ENCODE measurements around the gene WHRN.

DNA sequence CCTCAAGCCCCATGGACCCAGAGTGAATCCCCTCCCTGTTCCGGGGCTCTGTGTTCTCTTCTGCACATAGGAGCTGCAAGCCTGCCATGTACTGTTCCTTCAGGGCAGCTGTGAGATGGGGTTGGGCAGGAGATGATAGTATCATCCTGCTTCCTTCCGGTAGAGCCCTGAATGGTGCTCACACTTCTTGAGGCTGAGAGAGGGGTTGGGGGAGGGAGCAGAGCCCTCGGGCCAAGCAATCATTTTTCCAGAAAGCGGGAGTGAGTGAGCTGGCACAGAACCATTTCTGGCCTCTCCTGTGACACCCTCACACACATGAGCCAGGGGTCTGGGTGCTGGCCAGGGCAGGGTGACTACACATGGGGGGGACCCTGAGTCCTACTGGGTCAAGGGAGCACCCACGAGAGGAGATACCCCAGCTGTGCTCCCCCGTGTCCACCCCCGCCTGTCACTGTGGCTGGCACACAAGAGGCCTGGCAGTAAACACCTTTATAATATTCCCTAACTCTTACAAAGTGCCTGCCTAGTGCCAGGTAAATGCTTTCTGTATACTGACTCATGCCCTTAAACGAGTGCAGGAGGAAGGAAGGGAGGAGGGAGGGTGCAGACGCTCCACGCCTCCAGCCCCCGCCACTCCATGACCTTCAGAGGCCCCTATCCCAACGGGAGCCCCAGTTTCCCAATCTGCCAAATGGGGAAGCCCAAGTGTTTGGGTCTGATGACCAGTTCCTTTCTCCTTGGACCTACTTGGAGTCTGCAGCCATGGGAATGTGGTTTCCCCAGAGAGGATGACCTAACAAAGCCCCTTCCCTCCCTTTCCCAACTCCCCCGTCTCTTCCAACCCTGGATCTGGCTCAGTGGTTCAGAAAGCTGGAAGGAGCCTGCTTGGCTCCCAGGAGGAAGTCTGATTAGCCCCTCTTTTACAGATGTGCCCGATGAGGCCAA, 133.0 kb downstream of the WHRN start:
- no peak for TF ChIP-seq POLR2A (IDR thresholded peaks at IDR 0.05; ENCODE audit: low read depth)
- TF ChIP-seq, protein P1, sequence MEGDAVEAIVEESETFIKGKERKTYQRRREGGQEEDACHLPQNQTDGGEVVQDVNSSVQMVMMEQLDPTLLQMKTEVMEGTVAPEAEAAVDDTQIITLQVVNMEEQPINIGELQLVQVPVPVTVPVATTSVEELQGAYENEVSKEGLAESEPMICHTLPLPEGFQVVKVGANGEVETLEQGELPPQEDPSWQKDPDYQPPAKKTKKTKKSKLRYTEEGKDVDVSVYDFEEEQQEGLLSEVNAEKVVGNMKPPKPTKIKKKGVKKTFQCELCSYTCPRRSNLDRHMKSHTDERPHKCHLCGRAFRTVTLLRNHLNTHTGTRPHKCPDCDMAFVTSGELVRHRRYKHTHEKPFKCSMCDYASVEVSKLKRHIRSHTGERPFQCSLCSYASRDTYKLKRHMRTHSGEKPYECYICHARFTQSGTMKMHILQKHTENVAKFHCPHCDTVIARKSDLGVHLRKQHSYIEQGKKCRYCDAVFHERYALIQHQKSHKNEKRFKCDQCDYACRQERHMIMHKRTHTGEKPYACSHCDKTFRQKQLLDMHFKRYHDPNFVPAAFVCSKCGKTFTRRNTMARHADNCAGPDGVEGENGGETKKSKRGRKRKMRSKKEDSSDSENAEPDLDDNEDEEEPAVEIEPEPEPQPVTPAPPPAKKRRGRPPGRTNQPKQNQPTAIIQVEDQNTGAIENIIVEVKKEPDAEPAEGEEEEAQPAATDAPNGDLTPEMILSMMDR (IDR thresholded peaks at IDR 0.05) = no peak
- TF ChIP-seq POLR2AphosphoS5 (IDR thresholded peaks at IDR 0.05) = no peak
